ENCODE data around the gene IL18BP. TPM values are rescaled to one million over a fixed set of nuclear protein-coding genes. Genes with fewer than 3 reads are reported as not detected.

IL18BP gene
- total and polyA plus RNA-seq, 9 of the 15 experiments (the other 6 are each of a cell fraction or from before 2014, with no cell fraction given) = 0.34 to 9.4 (median 3.2) TPM

DNA sequence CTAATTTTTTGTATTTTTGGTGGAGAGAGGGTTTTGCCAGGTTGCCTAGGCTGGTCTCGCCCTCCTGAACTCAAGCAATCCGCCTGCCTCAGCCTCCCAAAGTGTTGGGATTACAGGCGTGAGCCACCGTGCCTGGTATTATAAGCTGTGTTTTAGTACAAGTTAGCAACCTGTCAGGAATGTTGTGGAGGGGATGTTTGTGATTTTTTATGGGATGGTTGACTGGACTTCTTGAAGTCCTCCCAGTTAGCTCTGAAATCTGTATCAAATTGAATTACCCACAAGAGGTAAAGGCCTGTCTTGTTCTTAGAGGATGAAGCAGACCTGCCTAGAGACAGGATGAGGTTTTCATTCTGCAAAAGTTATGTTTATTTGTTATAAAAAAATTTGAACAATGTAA, 34.1 kb upstream of the IL18BP start:
- FAIRE-seq (no peak), ATAC-seq (no peak), DNase-seq (ENCODE audit: extremely low read depth in 1 of 4, low spot score in 3 of 4) (no peak)
- WGBS (ENCODE audit: insufficient coverage, low coverage, missing lambda C conversion rate) = 95% methylated on average over 4 of the region's 4 CpGs
- H3K36me3 ChIP-seq (ENCODE audit: control insufficient read depth, insufficient read depth, low read length) = peaks cover 66% of the 10 kb centered on the region
- H2AFZ ChIP-seq (ENCODE audit: low read depth, low read length) = no peak overlapping the region
- no peak for TF ChIP-seq ZBTB8A (IDR thresholded peaks at IDR 0.05; ENCODE audit: partially characterized antibody)
- no peak for TF ChIP-seq MCM7 (IDR thresholded peaks at IDR 0.05)
- no peak for TF ChIP-seq POLR2AphosphoS2 (IDR thresholded peaks at IDR 0.05; ENCODE audit: low read length)
- TF ChIP-seq, protein P1, sequence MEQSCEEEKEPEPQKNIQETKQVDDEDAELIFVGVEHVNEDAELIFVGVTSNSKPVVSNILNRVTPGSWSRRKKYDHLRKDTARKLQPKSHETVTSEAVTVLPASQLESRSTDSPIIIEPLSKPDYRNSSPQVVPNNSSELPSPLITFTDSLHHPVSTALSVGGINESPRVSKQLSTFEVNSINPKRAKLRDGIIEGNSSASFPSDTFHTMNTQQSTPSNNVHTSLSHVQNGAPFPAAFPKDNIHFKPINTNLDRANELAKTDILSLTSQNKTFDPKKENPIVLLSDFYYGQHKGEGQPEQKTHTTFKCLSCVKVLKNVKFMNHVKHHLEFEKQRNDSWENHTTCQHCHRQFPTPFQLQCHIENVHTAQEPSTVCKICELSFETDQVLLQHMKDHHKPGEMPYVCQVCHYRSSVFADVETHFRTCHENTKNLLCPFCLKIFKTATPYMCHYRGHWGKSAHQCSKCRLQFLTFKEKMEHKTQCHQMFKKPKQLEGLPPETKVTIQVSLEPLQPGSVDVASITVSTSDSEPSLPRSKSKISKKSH (CRISPR knock-in tag; IDR thresholded peaks at IDR 0.05) = no peak
- no peak for TF ChIP-seq JUNB (CRISPR knock-in tag; conservative IDR thresholded peaks at IDR 0.05)
- no peak for TF ChIP-seq ZNF408 (CRISPR knock-in tag; IDR thresholded peaks at IDR 0.05; ENCODE audit: low read depth)
- TF ChIP-seq TOE1 (IDR thresholded peaks at IDR 0.05; ENCODE audit: borderline replicate concordance) = no peak
- TF ChIP-seq TOE1 (CRISPR knock-in tag; IDR thresholded peaks at IDR 0.05; ENCODE audit: borderline replicate concordance, low read depth) = no peak
- no peak for TF ChIP-seq ZNF778 (CRISPR knock-in tag; IDR thresholded peaks at IDR 0.05)
- TF ChIP-seq NCOA2 (IDR thresholded peaks at IDR 0.05; ENCODE audit: partially characterized antibody in 2 of 2) = no peak
- TF ChIP-seq ZBED1 (IDR thresholded peaks at IDR 0.05) = no peak
- TF ChIP-seq HDAC3 (IDR thresholded peaks at IDR 0.05; ENCODE audit: borderline replicate concordance, partially characterized antibody) = no peak
- no peak for TF ChIP-seq TAF9B (IDR thresholded peaks at IDR 0.05; ENCODE audit: partially characterized antibody)
- TF ChIP-seq ZNF584 (CRISPR knock-in tag; IDR thresholded peaks at IDR 0.05; ENCODE audit: low read depth) = no peak
- no peak for TF ChIP-seq ZNF217 (CRISPR knock-in tag; IDR thresholded peaks at IDR 0.05)
- TF ChIP-seq ZC3H4 (CRISPR knock-in tag; IDR thresholded peaks at IDR 0.05; ENCODE audit: borderline replicate concordance) = no peak
- no peak for TF ChIP-seq HMG20B (CRISPR knock-in tag; IDR thresholded peaks at IDR 0.05)
- TF ChIP-seq PHB2 (IDR thresholded peaks at IDR 0.05; ENCODE audit: low read depth) = no peak
- no peak overlapping the region for H3K4me2 ChIP-seq (ENCODE audit: insufficient read depth, low read length)
- H3K9me3 ChIP-seq (replicated peaks; ENCODE audit: control insufficient read depth, insufficient read depth, low read depth, low read length) = no peaks in the 10 kb centered on the region
- H3K9ac ChIP-seq (ENCODE audit: insufficient read depth in 1 of 2, low read depth in 2 of 2, low read length in 2 of 2) = no peak overlapping the region
- H3K4me1 ChIP-seq (replicated peaks in 1 of 2; ENCODE audit: control insufficient read depth in 2 of 2, insufficient read depth in 2 of 2, low read length in 2 of 2) = peaks cover 3 to 4% of the 10 kb centered on the region in 2 experiments; a peak in 3 of 5 replicates
- H3K4me3 ChIP-seq = no peak overlapping the region
- no peaks in the 10 kb centered on the region for H3K27me3 ChIP-seq (ENCODE audit: control insufficient read depth in 2 of 2, insufficient read depth in 2 of 2, low read length in 2 of 2)
- POLR2A ChIA-PET = interaction anchor here (1.4 kb wide), 1 partner anchor 11 kb away, joined by 4 read pairs; no protein-coding TSS in a partner anchor
- CTCF ChIA-PET (ENCODE audit: low intra/inter-chr PET ratio) = no interaction called here
- H3K79me2 ChIP-seq (ENCODE audit: control insufficient read depth, insufficient read depth, low read length) = peaks cover 6% of the 10 kb centered on the region; the same call in 1 of the 3 replicates
- intact Hi-C loops (cut with micrococcal nuclease) = no loop called here
- no peaks in the 10 kb centered on the region for H4K20me1 ChIP-seq (replicated peaks; ENCODE audit: control insufficient read depth, insufficient read depth, low read length)
- H3K9me1 ChIP-seq (ENCODE audit: control insufficient read depth, insufficient read depth, low read length) = no peaks in the 10 kb centered on the region
- in situ Hi-C loops (cut with MboI) = no loop called here
- no TSS peak for BruUV-seq (replicated peaks)
- no peak overlapping the region for H3K27ac ChIP-seq (ENCODE audit: extremely low read depth, low read depth, low read length)
